ENCODE measurements around the gene NDUFV3.
"Not testable (repeated sequence)": the region's sequence is repeated elsewhere in the genome, so short reads cannot be mapped to it uniquely, and the experiment has no call there.

Gene NDUFV3

GRCh38 chr21:42857216-42857615 is 35.9 kb upstream of the NDUFV3 start:
- DNase-seq, result no peak

DNA sequence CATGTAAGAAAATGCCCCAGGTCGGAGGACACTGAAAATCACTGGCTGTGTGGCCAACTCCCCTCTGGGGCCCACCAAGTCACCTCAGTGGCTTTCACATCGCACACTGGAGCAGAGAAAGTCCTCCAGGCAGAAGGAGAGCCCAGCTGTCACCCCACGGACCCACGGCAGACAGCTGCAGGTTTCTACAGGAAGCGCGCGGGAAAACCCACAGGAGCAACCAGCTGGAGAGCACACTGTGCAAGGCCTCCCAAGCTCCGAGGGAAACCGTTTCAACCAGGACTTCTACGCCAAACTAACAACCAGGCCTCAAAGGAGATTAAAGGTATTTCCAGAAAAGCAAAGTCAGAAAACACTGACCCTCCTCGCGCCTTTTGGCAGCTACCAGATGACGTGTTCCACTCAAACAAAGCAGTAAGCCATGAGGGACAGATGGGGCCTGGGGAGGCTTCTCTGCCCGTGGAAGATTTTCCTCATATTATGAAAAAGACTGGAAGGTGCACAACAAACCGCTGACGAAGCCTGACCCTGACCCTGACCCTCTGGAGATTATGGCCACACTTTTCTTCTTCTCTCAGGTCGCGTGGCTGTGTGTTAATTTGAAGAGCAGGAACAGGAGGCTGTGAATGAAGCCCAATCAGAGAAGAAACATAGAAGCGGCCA is 34.8 kb upstream of the NDUFV3 start:
- no peak for DNase-seq

DNA sequence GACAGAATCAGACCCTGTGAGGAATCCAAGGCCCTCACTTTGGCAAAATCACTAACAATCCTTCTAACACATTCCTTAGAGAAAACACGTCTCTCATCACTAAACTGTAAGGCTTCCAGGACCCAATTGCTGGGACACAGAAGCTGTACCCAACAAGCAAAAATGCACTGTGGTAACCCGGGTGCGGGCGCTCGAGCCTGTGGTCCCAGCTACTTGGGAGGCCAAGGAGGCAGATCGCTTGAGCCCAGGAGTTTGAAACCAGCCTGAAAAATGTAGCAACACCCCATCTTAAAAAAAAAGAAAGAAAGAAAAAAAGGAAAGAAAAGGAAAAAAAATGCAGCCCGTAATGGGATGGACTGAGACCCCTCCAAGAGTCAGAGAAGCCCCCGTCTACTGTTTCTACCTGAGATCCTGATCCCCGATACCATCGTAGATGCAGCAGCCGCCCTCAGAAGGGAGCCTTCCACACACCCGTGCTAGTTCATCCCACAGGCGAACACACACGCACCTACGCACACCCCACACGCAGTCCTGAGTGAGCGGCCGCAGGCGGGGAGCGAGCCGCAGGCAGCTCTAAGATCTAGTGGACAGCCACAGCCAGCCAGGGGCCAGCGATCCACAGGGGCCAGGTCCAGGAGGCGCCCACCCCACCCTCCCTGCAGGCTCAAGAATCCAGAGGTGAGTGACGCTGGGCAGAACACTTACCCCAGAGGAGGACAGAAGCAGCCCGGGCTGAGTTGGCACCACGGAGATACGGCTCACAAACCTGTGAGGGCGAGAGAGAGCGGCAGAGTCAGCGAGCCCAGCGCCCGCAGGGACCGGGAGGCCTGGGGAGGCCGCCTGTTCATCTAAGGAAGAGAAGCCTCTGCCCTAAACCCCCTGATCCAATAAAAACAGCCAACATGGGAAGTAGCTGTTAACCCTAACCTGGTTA is 33.9 kb upstream of the NDUFV3 start:
- DNase-seq, result no peak

- DNase-seq, result no peak
Measured at GRCh38 chr21:42859891-42860230, 33.2 kb upstream of the NDUFV3 start.

GRCh38 chr21:42860345-42860744 is 32.8 kb upstream of the NDUFV3 start:
- DNase-seq, result no peak

DNA sequence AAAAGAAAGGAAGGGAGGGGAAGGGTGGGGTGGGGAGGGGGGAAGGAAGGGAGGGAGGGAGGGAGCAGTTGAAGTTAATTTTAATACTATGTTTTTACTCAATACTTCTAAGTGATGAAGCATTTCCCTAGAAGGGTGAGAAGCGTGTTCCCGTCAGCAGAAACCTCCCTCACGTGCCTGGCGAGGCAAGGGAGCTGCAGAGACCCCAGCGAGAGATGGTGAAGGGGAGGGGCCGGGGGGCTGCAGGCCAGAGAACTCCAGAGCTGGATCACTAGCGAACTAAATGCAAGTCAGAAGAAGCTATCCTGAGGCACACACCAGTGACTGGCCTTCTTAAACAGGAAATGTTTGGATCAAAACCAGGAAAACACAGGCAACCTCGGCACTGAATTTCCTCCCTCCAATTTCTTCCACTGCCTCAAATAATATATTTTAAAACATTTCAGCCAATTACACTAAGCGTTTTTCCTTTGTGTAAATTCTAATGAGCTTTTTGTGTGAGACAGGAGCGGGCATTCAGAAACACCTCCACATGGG is 31.7 kb upstream of the NDUFV3 start:
- no peak for DNase-seq

DNA sequence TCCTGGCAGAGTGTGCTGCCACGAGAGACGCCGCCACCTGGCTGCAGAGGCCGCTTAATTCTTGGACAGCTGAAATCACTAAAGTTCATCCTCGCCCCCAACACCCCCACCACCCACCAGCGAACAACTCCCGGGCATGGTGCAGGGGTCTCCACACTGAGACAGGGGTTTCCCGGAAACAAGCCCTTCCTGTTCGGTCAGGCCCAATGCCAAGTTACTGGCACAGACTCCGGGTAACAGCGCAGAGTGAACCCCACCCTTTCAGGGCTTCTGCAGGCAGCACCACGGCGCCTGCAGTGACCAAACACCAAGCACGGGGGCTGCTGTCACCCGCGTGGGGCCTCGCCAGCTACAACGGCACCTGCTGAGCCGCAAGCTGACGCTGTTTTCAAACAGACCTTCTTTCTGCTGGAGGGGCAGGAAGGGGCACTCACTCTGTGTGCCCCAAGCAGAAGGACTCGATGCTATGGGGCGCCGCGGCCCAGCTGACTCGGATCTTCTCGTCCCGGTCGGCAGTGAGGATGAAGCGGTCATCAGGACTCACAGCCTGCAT is 31.2 kb upstream of the NDUFV3 start:
- DNase-seq, result no peak

DNA sequence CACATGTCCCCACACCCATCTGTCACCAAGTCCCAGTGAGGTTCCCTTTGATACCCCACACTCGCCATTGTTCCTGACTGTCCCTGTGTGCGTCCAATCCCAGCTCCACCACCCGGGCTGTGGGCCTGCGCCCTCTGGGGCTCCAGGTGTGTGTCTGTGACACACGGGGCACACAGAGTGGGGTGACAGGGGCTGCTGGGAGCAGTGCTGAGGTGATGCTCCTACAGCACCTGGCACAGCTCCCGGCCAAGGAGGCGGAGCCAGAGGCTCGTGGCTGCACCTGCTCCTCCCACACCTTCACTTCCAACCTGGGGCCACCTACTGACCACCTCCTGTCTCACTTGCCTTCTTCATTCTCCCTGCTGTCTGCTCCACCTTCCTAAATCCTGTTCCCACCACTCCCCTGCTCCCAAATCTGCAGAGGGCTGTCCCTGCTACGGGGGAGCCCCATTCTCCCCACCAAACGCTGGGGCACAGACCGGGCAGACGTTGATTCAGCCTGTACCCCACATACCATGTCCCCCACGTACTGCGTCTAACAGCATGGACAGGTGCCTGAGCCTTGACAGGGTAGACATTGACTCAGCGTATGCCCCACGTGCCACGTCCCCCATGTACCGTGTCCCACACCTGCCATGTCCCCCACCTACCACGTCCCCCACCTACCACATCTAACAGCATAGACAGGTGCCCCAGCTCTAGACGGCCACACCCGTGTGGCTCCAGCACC is 30.2 kb upstream of the NDUFV3 start:
- no peak for DNase-seq

GRCh38 chr21:42863504-42863870 is 29.6 kb upstream of the NDUFV3 start:
- no peak for DNase-seq

GRCh38 chr21:42864286-42864685 is 28.8 kb upstream of the NDUFV3 start:
- DNase-seq, result no peak

DNA sequence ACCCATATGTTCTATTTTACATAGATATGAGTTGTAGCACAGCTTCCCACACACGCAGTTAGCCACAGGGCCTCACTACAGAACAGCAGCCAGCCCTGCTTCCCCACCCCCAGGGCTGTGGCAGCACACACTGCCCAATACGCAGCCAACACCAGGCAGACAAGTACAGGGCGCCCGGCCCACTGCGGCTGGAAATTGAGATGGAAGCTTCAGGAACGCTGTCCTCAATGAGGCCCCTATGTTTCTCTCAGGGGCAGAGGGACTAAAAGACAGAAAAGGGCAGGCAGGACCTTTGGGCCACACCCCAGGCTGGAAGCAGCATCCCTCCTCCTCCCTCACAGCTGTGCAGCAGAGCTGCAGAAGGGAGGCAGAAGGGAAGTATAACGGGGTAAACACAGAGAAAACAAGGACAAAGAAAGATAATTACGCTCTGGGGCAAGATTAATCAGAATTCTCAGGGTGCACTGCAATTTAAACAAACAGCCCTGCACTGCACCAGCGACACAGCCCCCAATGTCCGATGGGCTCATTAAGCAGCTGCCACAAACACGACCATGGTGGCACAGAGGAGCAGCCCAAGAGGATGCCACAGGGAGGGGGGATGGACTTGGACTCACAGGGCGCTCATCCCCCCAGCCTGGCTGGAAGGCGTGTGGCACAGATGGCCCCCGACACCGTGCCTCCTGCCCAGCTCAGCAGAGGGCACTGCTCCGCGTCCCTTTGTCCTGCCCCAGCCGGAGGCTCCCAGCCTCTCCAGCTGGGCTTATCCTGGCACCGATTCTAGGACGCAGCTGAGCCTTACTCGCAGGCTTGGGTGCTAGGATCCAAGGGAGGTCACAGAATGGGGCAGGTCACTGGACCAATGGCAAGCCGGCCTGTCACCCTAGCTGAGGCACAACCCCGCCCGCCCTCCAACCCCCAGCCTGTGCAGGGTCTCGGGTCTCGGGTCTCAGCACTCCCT is 28.0 kb upstream of the NDUFV3 start:
- DNase-seq, result no peak

- no peak for DNase-seq
Measured at GRCh38 chr21:42865776-42866160, 27.3 kb upstream of the NDUFV3 start.

DNA sequence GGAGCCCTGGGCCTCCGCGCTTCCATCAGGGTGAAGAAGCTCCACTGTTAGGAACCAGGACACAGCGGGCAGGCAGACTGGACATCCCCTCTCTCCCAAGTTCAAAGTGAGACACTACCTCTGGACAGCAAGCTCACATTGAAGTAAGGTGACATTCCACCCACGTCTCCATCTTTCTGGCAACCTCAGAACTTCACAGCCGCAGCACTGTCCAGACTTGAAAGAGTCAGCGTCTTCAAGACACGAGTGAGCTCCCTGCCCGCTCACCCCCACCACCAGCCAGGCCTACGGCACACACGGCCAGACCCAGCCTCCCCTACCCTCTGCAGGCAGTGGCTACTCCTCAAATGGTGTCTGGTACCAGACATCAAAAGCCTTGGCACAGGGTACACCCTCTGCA is 24.9 kb upstream of the NDUFV3 start:
- no peak for DNase-seq

- DNase-seq, result no peak
Measured at GRCh38 chr21:42873096-42873495, 20.0 kb upstream of the NDUFV3 start.

- not testable (repeated sequence) for DNase-seq
Measured at GRCh38 chr21:42875811-42876210, 17.3 kb upstream of the NDUFV3 start.

DNA sequence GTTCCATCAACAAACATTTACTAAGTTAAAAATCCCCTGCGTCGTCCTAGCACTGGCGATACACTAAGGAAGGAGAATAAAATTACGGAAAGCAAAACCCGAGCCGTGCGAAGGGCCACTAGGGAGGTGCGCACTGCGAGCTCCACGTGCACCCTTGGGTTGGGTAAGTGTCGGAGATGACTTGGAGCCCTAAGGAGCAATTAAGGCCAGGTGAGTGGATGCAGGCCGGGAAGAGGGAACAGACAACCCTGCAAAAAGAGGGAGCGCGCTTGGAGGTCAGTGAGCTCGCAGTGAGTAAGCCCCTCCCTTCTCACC is 14.5 kb upstream of the NDUFV3 start:
- DNase-seq, result no peak

DNA sequence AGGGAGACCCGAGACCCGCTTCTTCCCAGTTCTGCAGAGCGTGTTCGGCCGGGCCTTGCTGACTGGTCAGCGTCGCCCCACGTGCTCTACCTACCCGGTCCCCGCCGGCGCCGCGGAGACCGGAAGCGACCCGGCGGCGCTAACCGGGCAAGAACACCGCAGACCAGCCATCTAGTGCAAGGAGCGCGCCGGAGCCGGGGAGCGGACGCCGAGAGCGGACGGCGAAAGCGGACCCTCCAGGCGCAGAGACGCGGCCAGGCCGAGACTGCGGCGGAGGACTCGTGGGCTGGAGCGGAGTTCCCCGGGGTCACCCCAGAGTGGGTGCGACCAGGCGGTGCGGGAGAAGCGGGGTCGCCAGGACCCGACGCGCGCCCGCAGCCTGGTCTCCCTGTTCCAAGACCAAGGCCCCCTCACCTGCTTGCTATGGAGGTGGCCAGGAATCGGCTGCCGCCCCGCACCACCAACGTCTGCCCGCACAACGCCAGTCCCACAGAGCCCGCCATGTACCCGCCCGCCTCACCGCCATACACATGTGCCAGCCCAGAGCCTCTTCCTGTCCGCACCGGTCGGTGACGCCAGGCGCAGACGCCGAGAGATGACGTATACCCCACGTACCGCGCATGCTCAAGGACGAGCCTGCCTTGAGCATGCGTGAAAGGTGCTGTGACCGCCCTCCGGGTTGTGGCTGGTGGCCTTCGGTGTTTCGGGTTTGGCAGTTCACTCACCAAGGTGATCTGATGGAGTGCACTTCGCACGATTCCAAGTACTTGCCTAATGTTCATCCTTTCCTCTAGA is 13.9 kb upstream of the NDUFV3 start, which contains the start of gene WDR4:
Gene WDR4, minus strand, starts transcription at position 547 of the 795 bp plus-strand sequence. Its CDS starts 44 bp downstream, at position 503.
- DNase-seq, result peak; percentile 99

GRCh38 chr21:42880352-42880751 is 12.8 kb upstream of the NDUFV3 start:
- no peak for DNase-seq

DNA sequence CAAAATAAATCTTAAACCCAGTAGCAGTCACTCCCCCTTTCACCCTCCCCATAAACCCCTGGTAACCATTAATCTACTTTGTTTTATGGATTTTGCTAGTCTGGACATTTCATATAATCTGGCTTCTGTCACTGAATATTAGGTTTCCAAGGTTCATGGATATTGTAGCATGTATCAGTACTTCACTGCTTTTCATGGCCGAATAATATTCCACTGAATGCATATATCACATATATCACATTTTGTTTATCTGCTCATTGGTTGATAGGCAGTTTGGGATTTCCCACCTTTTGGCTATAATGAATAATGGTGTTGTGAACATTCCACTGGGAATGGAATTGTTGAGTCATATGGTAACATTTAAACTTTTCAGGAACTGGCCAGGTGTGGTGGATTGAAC is 9.2 kb upstream of the NDUFV3 start:
- no peak for DNase-seq

DNA sequence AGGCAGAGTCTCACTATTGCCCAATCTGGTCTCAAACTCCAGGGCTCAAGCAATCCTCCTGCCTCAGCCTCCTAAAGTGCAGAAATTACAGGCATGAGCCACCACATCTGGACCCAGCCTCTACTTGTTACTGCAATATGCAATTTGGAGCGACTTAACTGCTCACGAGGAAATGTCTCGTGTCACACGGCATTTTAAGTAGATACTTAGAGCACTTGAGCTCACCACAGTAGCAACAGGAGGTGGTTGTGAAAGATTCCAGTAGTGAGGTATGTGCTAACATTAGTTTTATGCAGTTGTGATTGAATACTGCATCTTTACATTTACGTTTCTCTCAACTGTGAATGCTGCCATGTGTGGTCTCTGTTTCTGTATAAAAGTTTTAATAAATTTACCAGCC is 5.8 kb upstream of the NDUFV3 start:
- DNase-seq, result no peak

DNA sequence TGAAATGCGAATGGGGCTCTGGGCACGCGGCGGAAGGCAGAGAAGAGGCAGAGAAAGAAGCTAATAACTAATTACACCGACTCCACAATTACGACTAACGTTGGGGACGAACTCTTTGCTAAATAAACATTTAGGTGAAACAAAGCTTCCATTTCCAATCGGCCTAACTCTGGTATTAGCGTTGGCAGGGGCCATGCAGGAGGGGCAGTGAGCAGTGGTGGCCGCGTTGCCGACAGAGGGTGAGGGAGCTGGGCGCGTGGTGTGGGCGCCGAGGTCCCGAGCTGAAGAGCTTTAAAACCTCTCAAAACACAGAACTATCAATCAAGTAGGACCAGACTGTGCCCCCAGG is 553 bp upstream of the NDUFV3 start:
- DNase-seq, result peak; percentile 7
